Measurements from ENCODE around the gene GNB1L.

The GNB1L gene

DNA sequence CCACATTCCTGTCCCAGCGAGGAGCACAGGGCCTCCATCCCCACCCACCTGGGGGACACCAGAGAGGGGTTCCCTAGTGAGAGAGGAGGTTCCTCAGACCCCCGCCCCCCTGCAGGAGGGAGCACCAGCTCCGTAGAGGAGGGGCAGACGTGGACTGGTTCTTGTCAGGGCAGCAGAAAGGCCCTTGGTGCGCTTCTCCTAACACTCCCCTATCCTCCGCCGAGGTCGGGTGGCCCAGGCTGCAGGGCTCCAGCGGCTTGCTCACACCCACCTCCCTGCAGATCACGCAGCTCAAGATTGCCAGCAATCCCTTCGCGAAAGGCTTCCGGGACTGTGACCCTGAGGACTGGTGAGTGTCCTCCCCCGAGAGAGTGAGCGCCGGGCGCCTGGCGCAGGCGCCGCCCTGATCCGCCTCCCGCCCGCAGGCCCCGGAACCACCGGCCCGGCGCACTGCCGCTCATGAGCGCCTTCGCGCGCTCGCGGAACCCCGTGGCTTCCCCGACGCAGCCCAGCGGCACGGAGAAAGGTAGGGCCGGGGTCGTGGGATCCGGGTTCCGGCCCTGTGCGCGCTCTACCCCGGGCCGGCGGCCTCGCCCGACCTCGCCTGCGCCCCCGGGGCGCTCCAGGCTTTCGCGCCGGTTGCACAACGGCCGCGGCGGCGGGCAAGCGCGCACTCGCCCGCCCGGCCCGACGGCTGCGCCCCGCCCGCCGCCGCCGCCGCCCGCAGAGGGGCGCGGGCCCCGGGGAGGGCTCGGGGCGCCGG is 89.0 kb downstream of the GNB1L start:
- Histone ChIP-seq H3K79me2 (ENCODE audit: low read length) (no peaks in the 10 kb centered on the region), H2AFZ (ENCODE audit: low read depth, low read length) (no peak overlapping the region), H4K20me1 (ENCODE audit: insufficient read depth, low read length) (no peaks in the 10 kb centered on the region), H3K27me3 (ENCODE audit: low read depth, low read length) (no peaks in the 10 kb centered on the region), H3K4me1 (ENCODE audit: low read length) (no peaks in the 10 kb centered on the region), H3K4me2 (ENCODE audit: low read length) (no peak overlapping the region), H3K36me3 (replicated peaks; ENCODE audit: low read depth, low read length) (no peaks in the 10 kb centered on the region), H3K9ac (ENCODE audit: low read length) (no peak overlapping the region), H3K4me3 (ENCODE audit: low read length) (no peak overlapping the region), H3K9me3 (ENCODE audit: insufficient read depth, low read length) (no peaks in the 10 kb centered on the region), H3K27ac (ENCODE audit: low read length) (no peak overlapping the region)
- no peak for TF ChIP-seq EZH2phosphoT487 (IDR thresholded peaks at IDR 0.05; ENCODE audit: low read depth)
- TF ChIP-seq, protein P1, sequence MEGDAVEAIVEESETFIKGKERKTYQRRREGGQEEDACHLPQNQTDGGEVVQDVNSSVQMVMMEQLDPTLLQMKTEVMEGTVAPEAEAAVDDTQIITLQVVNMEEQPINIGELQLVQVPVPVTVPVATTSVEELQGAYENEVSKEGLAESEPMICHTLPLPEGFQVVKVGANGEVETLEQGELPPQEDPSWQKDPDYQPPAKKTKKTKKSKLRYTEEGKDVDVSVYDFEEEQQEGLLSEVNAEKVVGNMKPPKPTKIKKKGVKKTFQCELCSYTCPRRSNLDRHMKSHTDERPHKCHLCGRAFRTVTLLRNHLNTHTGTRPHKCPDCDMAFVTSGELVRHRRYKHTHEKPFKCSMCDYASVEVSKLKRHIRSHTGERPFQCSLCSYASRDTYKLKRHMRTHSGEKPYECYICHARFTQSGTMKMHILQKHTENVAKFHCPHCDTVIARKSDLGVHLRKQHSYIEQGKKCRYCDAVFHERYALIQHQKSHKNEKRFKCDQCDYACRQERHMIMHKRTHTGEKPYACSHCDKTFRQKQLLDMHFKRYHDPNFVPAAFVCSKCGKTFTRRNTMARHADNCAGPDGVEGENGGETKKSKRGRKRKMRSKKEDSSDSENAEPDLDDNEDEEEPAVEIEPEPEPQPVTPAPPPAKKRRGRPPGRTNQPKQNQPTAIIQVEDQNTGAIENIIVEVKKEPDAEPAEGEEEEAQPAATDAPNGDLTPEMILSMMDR (IDR thresholded peaks at IDR 0.05; ENCODE audit: low read depth, low read length): no peak

DNA sequence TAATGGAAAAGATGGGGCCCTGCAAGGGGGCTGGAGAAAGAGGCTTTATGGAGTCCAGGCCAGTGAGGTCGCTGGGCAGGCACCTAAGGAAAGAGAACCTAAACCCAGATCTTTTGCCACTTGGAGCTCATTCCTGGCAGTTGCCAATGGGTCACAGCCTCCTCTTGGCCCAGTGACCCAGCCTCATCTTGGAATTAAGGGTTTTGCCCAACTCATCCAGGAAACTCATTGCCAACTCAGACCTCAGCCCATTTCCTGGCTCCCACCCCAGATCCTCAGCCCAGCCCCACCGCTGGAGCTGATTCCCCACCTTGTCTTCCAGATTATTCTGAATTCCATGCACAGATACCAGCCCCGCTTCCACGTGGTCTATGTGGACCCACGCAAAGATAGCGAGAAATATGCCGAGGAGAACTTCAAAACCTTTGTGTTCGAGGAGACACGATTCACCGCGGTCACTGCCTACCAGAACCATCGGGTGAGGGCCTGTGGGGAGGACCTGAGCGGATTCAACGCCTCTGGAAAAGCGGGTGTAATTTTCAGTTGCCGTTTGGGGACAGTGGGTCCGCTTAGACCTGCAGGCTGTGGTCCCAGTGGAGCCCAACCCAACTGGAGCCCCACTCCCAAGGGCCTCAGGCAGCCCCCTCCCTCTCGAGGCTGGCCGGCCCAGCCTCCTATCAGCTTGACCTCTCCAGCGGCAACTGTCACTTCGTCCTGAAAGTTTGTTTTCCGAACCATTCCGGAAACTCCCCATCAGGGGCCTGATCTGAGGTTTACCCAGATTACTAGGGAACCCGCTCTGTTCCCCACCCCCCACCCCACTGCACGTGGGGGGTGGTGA is 89.8 kb downstream of the GNB1L start:
- no peaks in the 10 kb centered on the region for H3K36me3 ChIP-seq (replicated peaks; ENCODE audit: low read depth, low read length)
- no peaks in the 10 kb centered on the region for H3K9me3 ChIP-seq (ENCODE audit: insufficient read depth, low read length)
- H3K4me3 ChIP-seq (ENCODE audit: low read length): no peak overlapping the region
- H3K27ac ChIP-seq (ENCODE audit: low read length): no peak overlapping the region
- TF ChIP-seq EZH2phosphoT487 (IDR thresholded peaks at IDR 0.05; ENCODE audit: low read depth): no peak
- H3K9ac ChIP-seq (ENCODE audit: low read length): no peak overlapping the region
- no peaks in the 10 kb centered on the region for H3K27me3 ChIP-seq (ENCODE audit: low read depth, low read length)
- H3K4me1 ChIP-seq (ENCODE audit: low read length): no peaks in the 10 kb centered on the region
- H3K4me2 ChIP-seq (ENCODE audit: low read length): no peak overlapping the region
- H4K20me1 ChIP-seq (ENCODE audit: insufficient read depth, low read length): no peaks in the 10 kb centered on the region
- H3K79me2 ChIP-seq (ENCODE audit: low read length): no peaks in the 10 kb centered on the region
- no peak overlapping the region for H2AFZ ChIP-seq (ENCODE audit: low read depth, low read length)

DNA sequence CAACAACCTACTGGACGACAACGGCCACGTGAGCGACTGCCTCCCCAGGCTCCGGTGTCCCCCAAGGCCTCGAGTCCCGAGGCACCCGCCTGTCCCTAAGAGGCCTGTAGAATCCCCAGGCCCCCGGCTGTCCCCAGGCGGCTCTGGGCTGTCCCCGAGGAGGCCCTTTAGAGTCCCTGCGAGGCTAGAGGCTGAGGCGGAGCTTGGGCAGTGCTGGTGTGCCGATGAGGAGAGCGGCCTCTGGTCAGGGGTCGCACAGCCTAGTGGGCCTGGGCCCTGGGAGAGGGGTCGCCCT is 90.4 kb downstream of the GNB1L start:
- no peaks in the 10 kb centered on the region for H3K4me1 ChIP-seq (ENCODE audit: low read length)
- no peak overlapping the region for H3K4me2 ChIP-seq (ENCODE audit: low read length)
- TF ChIP-seq EZH2phosphoT487 (IDR thresholded peaks at IDR 0.05; ENCODE audit: low read depth): no peak
- no peak overlapping the region for H2AFZ ChIP-seq (ENCODE audit: low read depth, low read length)
- no peak overlapping the region for H3K9ac ChIP-seq (ENCODE audit: low read length)
- H3K9me3 ChIP-seq (ENCODE audit: insufficient read depth, low read length): no peaks in the 10 kb centered on the region
- no peak overlapping the region for H3K27ac ChIP-seq (ENCODE audit: low read length)
- H4K20me1 ChIP-seq (ENCODE audit: insufficient read depth, low read length): no peaks in the 10 kb centered on the region
- H3K79me2 ChIP-seq (ENCODE audit: low read length): no peaks in the 10 kb centered on the region
- no peaks in the 10 kb centered on the region for H3K27me3 ChIP-seq (ENCODE audit: low read depth, low read length)
- no peaks in the 10 kb centered on the region for H3K36me3 ChIP-seq (replicated peaks; ENCODE audit: low read depth, low read length)
- H3K4me3 ChIP-seq (ENCODE audit: low read length): no peak overlapping the region

DNA sequence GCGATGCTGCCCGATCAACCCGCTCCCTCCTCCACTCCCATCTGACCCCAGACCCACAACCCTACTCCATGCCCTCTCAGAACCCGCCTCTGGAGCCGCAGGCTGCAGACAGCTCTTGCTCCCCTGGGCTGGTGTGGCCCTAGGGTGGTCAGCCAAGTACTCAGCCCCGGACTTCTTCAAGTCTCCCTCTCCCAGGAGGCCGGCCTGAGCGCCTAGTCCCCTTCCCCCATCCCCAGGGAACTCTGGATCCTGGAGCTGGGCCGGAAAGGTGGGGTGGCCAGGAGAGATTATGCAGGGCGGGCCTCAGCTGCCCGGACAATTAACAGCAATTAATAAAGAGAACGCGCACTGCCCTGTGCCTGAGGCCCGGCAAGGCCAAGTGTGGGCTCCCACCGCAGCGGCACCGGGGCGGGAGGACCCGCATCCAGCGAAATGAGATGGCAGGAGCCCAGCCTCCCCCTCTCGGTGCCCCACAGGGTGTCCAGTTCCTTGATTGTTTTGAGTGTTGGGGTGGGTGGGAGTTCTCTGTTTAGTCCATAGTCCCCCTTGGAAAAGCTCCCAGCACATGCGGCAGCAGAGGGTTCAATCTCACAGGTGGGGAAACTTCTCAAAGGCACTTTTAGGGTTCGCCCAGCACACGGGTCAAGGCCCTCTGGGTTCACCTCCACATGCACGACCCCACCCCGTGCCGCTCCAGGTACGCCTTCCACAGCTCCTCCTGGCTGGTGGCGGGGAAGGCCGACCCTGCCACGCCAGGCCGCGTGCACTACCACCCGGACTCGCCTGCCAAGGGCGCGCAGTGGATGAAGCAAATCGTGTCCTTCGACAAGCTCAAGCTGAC is 91.0 kb downstream of the GNB1L start:
- Histone ChIP-seq H3K9me3 (ENCODE audit: insufficient read depth, low read length) (no peaks in the 10 kb centered on the region), H3K27me3 (ENCODE audit: low read depth, low read length) (no peaks in the 10 kb centered on the region), H3K4me1 (ENCODE audit: low read length) (no peaks in the 10 kb centered on the region), H3K4me2 (ENCODE audit: low read length) (no peak overlapping the region), H3K36me3 (replicated peaks; ENCODE audit: low read depth, low read length) (no peaks in the 10 kb centered on the region), H3K9ac (ENCODE audit: low read length) (no peak overlapping the region), H4K20me1 (ENCODE audit: insufficient read depth, low read length) (no peaks in the 10 kb centered on the region), H3K27ac (ENCODE audit: low read length) (no peak overlapping the region), H3K4me3 (ENCODE audit: low read length) (no peak overlapping the region), H3K79me2 (ENCODE audit: low read length) (no peaks in the 10 kb centered on the region), H2AFZ (ENCODE audit: low read depth, low read length) (no peak overlapping the region)
- TF ChIP-seq, protein P1 (IDR thresholded peaks at IDR 0.05; ENCODE audit: low read depth, low read length): no peak
- TF ChIP-seq EZH2phosphoT487 (IDR thresholded peaks at IDR 0.05; ENCODE audit: low read depth): no peak
